HepG2 (cell line): Measurements from ENCODE around the gene LTA4H. TPM values are rescaled to one million over a fixed set of nuclear protein-coding genes. Genes with fewer than 3 reads are reported as not detected.
A peak's percentile ranks its signal among the peaks of the same experiment; 100 is the strongest.

Experiments used
- CSRNP1 ChIP-seq: sonication (generic); formaldehyde crosslinking; IDR thresholded peaks from 2 replicates; pipeline ENCODE4 v1.8.1; 2023; ENCODE audit warnings: mild to moderate bottlenecking, missing genetic modification reagents
- ESRRA ChIP-seq: sonication (generic); formaldehyde crosslinking; IDR thresholded peaks from 2 replicates; pipeline ENCODE4 v1.5.1; 2020; ENCODE audit warnings: mild to moderate bottlenecking, low read depth, missing genetic modification reagents
- ETS1 ChIP-seq: sonication (generic); formaldehyde crosslinking; IDR thresholded peaks from 2 replicates; pipeline ENCODE4 v1.4.0; 2020; ENCODE audit warnings: missing genetic modification reagents
- FUBP1 ChIP-seq: sonication (generic); formaldehyde crosslinking; IDR thresholded peaks from 2 replicates; pipeline ENCODE4 v1.5.1; 2020; ENCODE audit warnings: missing genetic modification reagents, mild to moderate bottlenecking, borderline replicate concordance
- GLI4 ChIP-seq: sonication (generic); formaldehyde crosslinking; IDR thresholded peaks from 2 replicates; pipeline ENCODE4 v1.5.1; 2020; ENCODE audit warnings: missing genetic modification reagents, mild to moderate bottlenecking, moderate library complexity, borderline replicate concordance
- HES4 ChIP-seq: sonication (generic); formaldehyde crosslinking; IDR thresholded peaks from 2 replicates; pipeline ENCODE4 v1.9.0; 2021; ENCODE audit warnings: mild to moderate bottlenecking, missing genetic modification reagents, borderline replicate concordance
- LCORL ChIP-seq, 2 experiments: fragments of 450-650 bp in 1 of 2; sonication (generic) in 1 of 2; formaldehyde crosslinking in 1 of 2; IDR thresholded peaks; 2 replicates each; pipeline versions ENCODE4 v1.5.0 to v1.6.1; 2017 to 2020; ENCODE audit warnings: antibody characterized with exemption in 1 of 2, missing genetic modification reagents in 1 of 2
- MATR3 ChIP-seq: sonication (generic); formaldehyde crosslinking; IDR thresholded peaks from 2 replicates; pipeline ENCODE4 v1.4.0; 2020; ENCODE audit warnings: missing genetic modification reagents
- NR2F1 ChIP-seq, 2 experiments: fragments of 450-650 bp in 1 of 2; formaldehyde crosslinking in 1 of 2; IDR thresholded peaks; 2 replicates each; pipeline versions ENCODE4 v1.5.0 to v1.6.1; 2016 to 2020; ENCODE audit warnings: mild to moderate bottlenecking in 1 of 2, missing compliant biosample characterization in 1 of 2, missing genetic modification reagents in 1 of 2, moderate library complexity in 1 of 2
- NR2F2 ChIP-seq: IDR thresholded peaks from 2 replicates; pipeline ENCODE4 v1.6.1; 2012; ENCODE audit warnings: low read depth, inconsistent platforms, borderline replicate concordance
- RBM39 ChIP-seq: fragments of 200-400 bp; formaldehyde crosslinking; IDR thresholded peaks from one replicate; pipeline ENCODE4 v1.6.1; 2018; ENCODE audit warnings: antibody characterized with exemption, mild to moderate bottlenecking, low read depth, low read length; ENCODE audit not compliant: poor library complexity, severe bottlenecking
- ZFYVE20 ChIP-seq: sonication (generic); formaldehyde crosslinking; IDR thresholded peaks from 2 replicates; pipeline ENCODE4 v1.8.0; 2023; ENCODE audit warnings: low read depth, mild to moderate bottlenecking, moderate library complexity, missing genetic modification reagents, borderline replicate concordance
- ZIK1 ChIP-seq: sonication (generic); formaldehyde crosslinking; IDR thresholded peaks from 2 replicates; pipeline ENCODE4 v1.5.0; 2020; ENCODE audit warnings: mild to moderate bottlenecking, low read depth, missing genetic modification reagents, borderline replicate concordance
- ZMAT3 ChIP-seq: sonication (generic); formaldehyde crosslinking; conservative IDR thresholded peaks from 2 replicates; pipeline ENCODE4 v1.7.0; 2021; ENCODE audit warnings: missing genetic modification reagents
- ZMAT5 ChIP-seq: sonication (generic); formaldehyde crosslinking; IDR thresholded peaks from 2 replicates; pipeline ENCODE4 v1.5.0; 2020; ENCODE audit warnings: mild to moderate bottlenecking, low read depth, missing genetic modification reagents, borderline replicate concordance
- ZNF282 ChIP-seq: fragments of 450-650 bp; IDR thresholded peaks from 2 replicates; pipeline ENCODE4 v1.6.1; 2018; ENCODE audit not compliant: partially characterized antibody
- ZNF574 ChIP-seq: sonication (generic); formaldehyde crosslinking; IDR thresholded peaks from 2 replicates; pipeline ENCODE4 v1.4.0; 2020; ENCODE audit warnings: missing genetic modification reagents
- ZNF704 ChIP-seq: sonication (generic); formaldehyde crosslinking; IDR thresholded peaks from 2 replicates; pipeline ENCODE4 v1.8.1; 2023; ENCODE audit warnings: mild to moderate bottlenecking, inconsistent platforms, moderate library complexity, missing genetic modification reagents, borderline replicate concordance
- polyA plus RNA-seq, 8 experiments: library from polyadenylated mRNA; depleted of rRNA in 3 of 8; stranded (reverse) in 7 of 8; unstranded in 1 of 8; fragments of >200 nt; fragmentation: Illumina TruSeq in 4 of 8; extraction: Trizol in 4 of 8; gene quantifications; 2 replicates each; pipeline versions ENCODE4 v1.2.1 to v1.2.3, GENCODE V29; 2011 to 2016; ENCODE audit warnings: low read depth in 4 of 8, missing spikeins in 1 of 8, mixed read lengths in 1 of 8; ENCODE audit not compliant: insufficient read depth in 1 of 8
- total RNA-seq, 5 experiments: library from RNA; depleted of rRNA; stranded (reverse); fragments of >200 nt; fragmentation: Illumina TruSeq; extraction: Trizol; gene quantifications; 2 replicates each; pipeline ENCODE4 v1.2.3, GENCODE V29; 2016; ENCODE audit warnings: low read depth in 1 of 5

The LTA4H gene
- total and polyA plus RNA-seq, 2 of the 13 experiments (the other 11 are each of a cell fraction or from before 2014, with no cell fraction given), result 87.5 to 90.4 TPM

- TF ChIP-seq ZNF704 (no peak), NR2F1 (CRISPR knock-in tag; IDR thresholded peaks at IDR 0.05) (peak; percentile 82 to 96), MATR3 (no peak), ZNF574 (CRISPR knock-in tag) (no peak; the same call in 1 of the 2 replicates), CSRNP1 (CRISPR knock-in tag) (0 out of 2 replicates have a peak, but pooled peaks have one; percentile 43), ZIK1 (CRISPR knock-in tag) (no peak), ZNF282 (no peak), ZFYVE20 (no peak), ZMAT5 (CRISPR knock-in tag) (no peak), RBM39 (no peak), LCORL (IDR thresholded peaks at IDR 0.05) (peak; percentile 51; the same call in 1 of the 2 replicates), LCORL (CRISPR knock-in tag; IDR thresholded peaks at IDR 0.05) (peak; percentile 70; the same call in 1 of the 2 replicates), ESRRA (CRISPR knock-in tag) (peak; percentile 77; the same call in 1 of the 2 replicates), FUBP1 (CRISPR knock-in tag) (no peak), ZMAT3 (CRISPR knock-in tag) (0 out of 2 replicates have a peak, but pooled peaks have one; percentile 56), GLI4 (CRISPR knock-in tag) (no peak), NR2F2 (peak; percentile 99), ETS1 (CRISPR knock-in tag) (no peak), HES4 (CRISPR knock-in tag) (no peak)
Measured at GRCh38 chr12:95974358-95974757, 61.0 kb downstream of the LTA4H start (continued).
